Mammary epithelial cell (primary cell): ENCODE measurements around the gene GRAMD1C.

ENCODE experiments used
- EZH2 ChIP-seq: IDR thresholded peaks from 2 replicates; pipeline ENCODE4 v1.6.1; 2012; ENCODE audit warnings: low read length, inconsistent platforms, borderline replicate concordance
- TF ChIP-seq, protein P1 (sequence below), 2 donors: IDR thresholded peaks in 1 of 2; conservative IDR thresholded peaks in 1 of 2; 2 replicates each; pipeline ENCODE4 v1.5.1; 2011 to 2012; ENCODE audit warnings: inconsistent platforms in 2 of 2, low read length in 2 of 2, mild to moderate bottlenecking in 2 of 2, control low read depth in 1 of 2, low read depth in 1 of 2; ENCODE audit not compliant: insufficient read depth in 1 of 2; ENCODE audit errors: extremely low read depth in 1 of 2

DNA sequence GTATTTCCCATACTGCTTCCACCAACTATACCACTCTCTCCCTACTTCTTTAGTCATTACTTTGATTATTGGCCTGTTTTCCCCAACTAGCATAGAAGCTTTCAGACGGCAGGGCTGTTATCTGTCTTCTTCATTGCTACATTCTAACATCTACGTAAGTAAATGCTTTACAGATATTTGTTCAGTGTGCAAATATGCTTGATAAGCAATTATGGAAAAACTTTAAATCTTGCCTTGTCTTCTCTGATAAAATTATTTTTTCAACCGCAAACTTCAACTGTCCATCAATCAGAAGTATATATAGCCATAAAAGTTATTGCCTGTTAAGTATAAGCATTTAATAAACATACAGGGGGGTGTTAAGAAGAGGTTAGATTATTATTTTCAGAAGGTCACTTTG lies 145.0 kb downstream of the GRAMD1C start:
- TF ChIP-seq, protein P1, sequence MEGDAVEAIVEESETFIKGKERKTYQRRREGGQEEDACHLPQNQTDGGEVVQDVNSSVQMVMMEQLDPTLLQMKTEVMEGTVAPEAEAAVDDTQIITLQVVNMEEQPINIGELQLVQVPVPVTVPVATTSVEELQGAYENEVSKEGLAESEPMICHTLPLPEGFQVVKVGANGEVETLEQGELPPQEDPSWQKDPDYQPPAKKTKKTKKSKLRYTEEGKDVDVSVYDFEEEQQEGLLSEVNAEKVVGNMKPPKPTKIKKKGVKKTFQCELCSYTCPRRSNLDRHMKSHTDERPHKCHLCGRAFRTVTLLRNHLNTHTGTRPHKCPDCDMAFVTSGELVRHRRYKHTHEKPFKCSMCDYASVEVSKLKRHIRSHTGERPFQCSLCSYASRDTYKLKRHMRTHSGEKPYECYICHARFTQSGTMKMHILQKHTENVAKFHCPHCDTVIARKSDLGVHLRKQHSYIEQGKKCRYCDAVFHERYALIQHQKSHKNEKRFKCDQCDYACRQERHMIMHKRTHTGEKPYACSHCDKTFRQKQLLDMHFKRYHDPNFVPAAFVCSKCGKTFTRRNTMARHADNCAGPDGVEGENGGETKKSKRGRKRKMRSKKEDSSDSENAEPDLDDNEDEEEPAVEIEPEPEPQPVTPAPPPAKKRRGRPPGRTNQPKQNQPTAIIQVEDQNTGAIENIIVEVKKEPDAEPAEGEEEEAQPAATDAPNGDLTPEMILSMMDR (conservative IDR thresholded peaks at IDR 0.05 in 1 of 2, IDR thresholded peaks at IDR 0.05 in 1 of 2; ENCODE audit: extremely low read depth in 1 of 2, insufficient read depth in 1 of 2, low read depth in 1 of 2, low read length in 2 of 2): no peak
- no peak for TF ChIP-seq EZH2
